HFFc6 (cell line): ENCODE data around the gene TTBK1. TPM values are rescaled to one million over a fixed set of nuclear protein-coding genes. Genes with fewer than 3 reads are reported as not detected.

ENCODE experiments used
- DNase-seq: peaks from one replicate; pipeline ENCODE4 v3.0.0-alpha.2; 2018
- H3K27ac Mint-ChIP-seq: 2 replicates; pipeline ENCODE4 v1.8.0; 2020; ENCODE audit warnings: mild to moderate bottlenecking, mixed read lengths
- H3K27me3 Mint-ChIP-seq: 2 replicates; pipeline ENCODE4 v1.8.0; 2021; ENCODE audit warnings: mild to moderate bottlenecking, moderate library complexity, mixed read lengths; ENCODE audit not compliant: insufficient read depth
- H3K36me3 Mint-ChIP-seq: 2 replicates; pipeline ENCODE4 v1.8.0; 2021; ENCODE audit warnings: low read depth, mixed read lengths
- H3K4me1 Mint-ChIP-seq: 2 replicates; pipeline ENCODE4 v1.8.0; 2020; ENCODE audit warnings: low read depth, mixed read lengths
- H3K4me3 Mint-ChIP-seq: 2 replicates; pipeline ENCODE4 v1.8.0; 2020; ENCODE audit warnings: mild to moderate bottlenecking, moderate library complexity, mixed read lengths
- H3K9me3 Mint-ChIP-seq: 2 replicates; pipeline ENCODE4 v1.8.0; 2020; ENCODE audit warnings: mild to moderate bottlenecking, mixed read lengths
- CTCF ChIP-seq: fragments of 200-600 bp; sonication (generic); IDR thresholded peaks from 2 replicates; pipeline ENCODE4 v1.5.0; 2021; ENCODE audit warnings: antibody characterized with exemption, mild to moderate bottlenecking
- total RNA-seq, 6 experiments: library from RNA; stranded (reverse); fragmentation: NEBNext Ultra II Directional; extraction: Animal tissue kit (Norgen Biotek cat#: 25700); gene quantifications; 2 replicates in 1 of 6; 3 replicates in 5 of 6; pipeline ENCODE4 v1.2.3, GENCODE V29; 2021

TTBK1 gene
- total RNA-seq, 6 experiments from 2014 or later = not detected

DNA sequence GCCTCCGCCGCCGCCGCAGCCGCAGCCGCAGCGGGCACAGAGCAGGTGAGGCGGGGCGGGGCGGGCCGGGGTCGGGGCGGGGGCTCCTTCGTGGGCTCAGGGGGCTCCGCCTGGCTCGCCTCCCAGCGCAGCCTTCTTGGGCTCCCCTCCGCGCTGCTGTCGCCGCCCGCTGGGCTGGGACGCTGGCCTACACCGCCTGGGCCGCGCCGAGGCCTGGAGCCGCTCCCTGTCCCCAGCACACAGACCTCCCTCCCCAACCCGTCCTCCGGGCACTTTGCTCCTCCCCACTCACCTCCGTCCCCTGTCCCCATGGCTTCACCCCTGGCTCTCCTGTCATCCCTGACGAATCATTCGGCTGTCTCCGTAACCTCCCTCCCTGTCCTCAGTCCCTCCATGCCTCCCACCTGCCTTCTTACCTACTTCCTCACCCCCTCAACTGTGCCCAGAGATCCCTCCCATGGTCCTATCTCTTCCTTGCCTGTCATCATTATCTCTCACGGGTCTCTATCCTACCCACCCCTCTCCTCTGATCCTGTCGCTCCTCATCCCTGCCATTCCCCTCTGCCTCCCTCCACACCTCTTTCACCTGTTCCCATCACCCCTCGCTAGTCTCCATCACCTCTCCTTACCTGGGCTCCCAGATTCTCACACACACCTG is 512 bp downstream of the TTBK1 start:
- peaks cover 10% of the 10 kb centered on the region for H3K36me3 Mint-ChIP-seq
- H3K27me3 Mint-ChIP-seq = peaks cover 29% of the 10 kb centered on the region
- no peak overlapping the region for H3K4me3 Mint-ChIP-seq
- H3K9me3 Mint-ChIP-seq = peaks cover 16% of the 10 kb centered on the region
- no peak for TF ChIP-seq CTCF
- no peaks in the 10 kb centered on the region for H3K4me1 Mint-ChIP-seq
- DNase-seq = no peak
- no peak overlapping the region for H3K27ac Mint-ChIP-seq

GRCh38 chr6:43246301-43247113 is 3.2 kb downstream of the TTBK1 start:
- peaks cover 25% of the 10 kb centered on the region for H3K27me3 Mint-ChIP-seq
- peak overlapping the region; percentile 67; the same call in 1 of the 2 replicates for H3K4me3 Mint-ChIP-seq
- TF ChIP-seq CTCF = no peak
- no peak for DNase-seq
- H3K9me3 Mint-ChIP-seq = no peaks in the 10 kb centered on the region
- peaks cover 5% of the 10 kb centered on the region; the same call in 1 of the 2 replicates for H3K4me1 Mint-ChIP-seq
- no peak overlapping the region for H3K27ac Mint-ChIP-seq
- H3K36me3 Mint-ChIP-seq = no peaks in the 10 kb centered on the region

GRCh38 chr6:43247114-43247999 is 4.1 kb downstream of the TTBK1 start:
- H3K27me3 Mint-ChIP-seq = peaks cover 25% of the 10 kb centered on the region
- no peak overlapping the region for H3K27ac Mint-ChIP-seq
- H3K36me3 Mint-ChIP-seq = no peaks in the 10 kb centered on the region
- peak overlapping the region; percentile 67 for H3K4me3 Mint-ChIP-seq
- no peak for DNase-seq
- H3K4me1 Mint-ChIP-seq = peaks cover 8% of the 10 kb centered on the region; the same call in 1 of the 2 replicates
- H3K9me3 Mint-ChIP-seq = no peaks in the 10 kb centered on the region
- TF ChIP-seq CTCF = no peak

- H3K27me3 Mint-ChIP-seq = peaks cover 30% of the 10 kb centered on the region
- H3K4me1 Mint-ChIP-seq = peaks cover 8% of the 10 kb centered on the region; the same call in 1 of the 2 replicates
- no peaks in the 10 kb centered on the region for H3K36me3 Mint-ChIP-seq
- no peak for DNase-seq
- no peak for TF ChIP-seq CTCF
- H3K9me3 Mint-ChIP-seq = no peaks in the 10 kb centered on the region
- H3K27ac Mint-ChIP-seq = no peak overlapping the region
- H3K4me3 Mint-ChIP-seq = no peak overlapping the region
These were observed 4.8 kb downstream of the TTBK1 start for GRCh38 chr6:43248101-43248500.

- H3K4me1 Mint-ChIP-seq = peaks cover 8% of the 10 kb centered on the region; the same call in 1 of the 2 replicates
- no peak for TF ChIP-seq CTCF
- H3K36me3 Mint-ChIP-seq = no peaks in the 10 kb centered on the region
- DNase-seq = no peak
- no peak overlapping the region for H3K4me3 Mint-ChIP-seq
- no peaks in the 10 kb centered on the region for H3K9me3 Mint-ChIP-seq
- peaks cover 31% of the 10 kb centered on the region for H3K27me3 Mint-ChIP-seq
- no peak overlapping the region for H3K27ac Mint-ChIP-seq
These were observed 5.5 kb downstream of the TTBK1 start for GRCh38 chr6:43248791-43249190.
